GM18867 (cell line): ENCODE data around the gene AMBP.
"Not testable (repeated sequence)": the region's sequence is repeated elsewhere in the genome, so short reads cannot be mapped to it uniquely, and the experiment has no call there.

ENCODE experiments used
- ATAC-seq: cut with Tn5 transposase; IDR thresholded peaks from one replicate; pipeline ENCODE4 v1.9.1; 2021; ENCODE audit warnings: mild to moderate bottlenecking, moderate library complexity; ENCODE audit not compliant: unreplicated experiment

The AMBP gene

DNA sequence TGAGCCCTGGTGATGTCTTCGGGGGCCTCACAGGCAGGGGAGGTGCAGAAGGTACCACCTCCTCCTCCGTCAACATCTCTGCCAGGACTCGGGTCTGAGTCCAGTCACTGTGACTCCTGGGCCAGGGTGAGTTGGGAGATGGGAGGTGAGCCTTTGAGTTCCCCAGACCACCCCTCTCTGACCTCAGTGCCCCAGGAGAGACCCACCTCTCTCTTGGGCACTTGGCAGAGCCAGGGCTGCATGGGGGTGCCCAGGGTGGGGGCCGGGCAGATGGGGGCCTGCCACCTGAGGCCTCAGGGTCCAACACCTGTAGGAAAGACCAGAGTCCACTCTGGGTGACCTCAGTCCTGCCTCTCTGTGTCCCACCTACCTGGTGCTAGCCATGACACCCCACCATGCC is 14.2 kb upstream of the AMBP start:
- ATAC-seq, result no peak

DNA sequence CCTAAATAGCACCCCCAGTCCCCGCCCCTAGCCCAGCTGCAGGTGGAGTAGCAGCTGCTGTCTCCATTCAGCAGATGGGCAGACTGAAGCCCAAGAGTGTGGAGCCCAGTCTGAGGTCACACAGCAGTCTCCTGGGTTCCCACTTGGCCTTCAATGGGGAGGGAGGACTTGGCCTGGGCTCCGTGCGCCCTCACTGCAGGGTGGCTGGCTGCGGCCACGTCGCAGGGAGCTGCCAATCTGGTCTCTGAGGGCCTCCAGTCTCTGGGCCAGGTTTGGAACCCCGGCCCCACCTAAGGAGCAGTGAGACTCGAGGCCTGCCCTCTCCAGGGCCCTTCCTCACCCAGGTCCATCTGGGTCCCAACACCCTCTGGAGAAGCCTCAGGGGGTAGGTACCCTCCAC is 13.6 kb upstream of the AMBP start:
- no peak for ATAC-seq

DNA sequence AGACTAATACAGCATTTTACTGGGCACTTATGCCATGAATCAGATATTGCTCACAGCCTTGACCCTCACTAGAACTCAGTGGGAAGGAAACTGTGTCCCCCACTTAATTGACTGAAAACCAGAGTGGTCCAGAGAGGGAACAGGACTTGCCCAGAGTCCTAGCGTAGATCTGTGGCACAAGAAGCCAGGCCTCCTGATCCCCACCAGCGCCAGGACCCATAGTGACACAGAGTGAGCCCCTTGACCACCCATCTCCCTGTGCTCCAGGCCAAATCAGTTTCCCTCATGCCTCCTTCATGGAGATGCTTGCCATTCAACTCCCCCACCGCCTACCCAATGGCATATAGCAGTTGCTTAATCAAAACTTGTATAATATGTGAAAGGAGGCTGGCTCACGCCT is 12.7 kb upstream of the AMBP start:
- ATAC-seq, result no peak

- no peak for ATAC-seq
Observed at GRCh38 chr9:114089206-114089840, 11.2 kb upstream of the AMBP start.

GRCh38 chr9:114088571-114089170 is 10.6 kb upstream of the AMBP start:
- no peak for ATAC-seq

- no peak for ATAC-seq
Observed at GRCh38 chr9:114087721-114088120, 9.6 kb upstream of the AMBP start.

DNA sequence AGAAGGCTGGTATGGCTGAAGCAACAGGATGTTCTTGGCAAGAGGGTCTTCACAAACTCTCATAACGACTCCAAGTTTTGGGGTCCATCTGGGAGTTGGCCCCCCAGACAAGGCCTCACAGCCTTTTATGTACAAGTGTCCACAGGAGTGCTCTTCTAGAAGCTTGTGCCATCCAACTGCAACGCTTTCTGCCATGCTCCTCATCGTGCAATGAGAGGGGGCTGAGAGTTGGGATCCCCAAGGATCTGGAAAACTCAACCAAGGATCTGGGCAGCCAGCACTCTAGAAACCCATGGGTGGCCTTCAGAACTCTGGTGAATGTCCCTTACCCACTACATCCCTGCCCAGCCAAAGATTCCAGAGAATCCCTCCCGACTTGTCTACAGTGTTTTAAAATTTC is 8.5 kb upstream of the AMBP start:
- ATAC-seq, result no peak

DNA sequence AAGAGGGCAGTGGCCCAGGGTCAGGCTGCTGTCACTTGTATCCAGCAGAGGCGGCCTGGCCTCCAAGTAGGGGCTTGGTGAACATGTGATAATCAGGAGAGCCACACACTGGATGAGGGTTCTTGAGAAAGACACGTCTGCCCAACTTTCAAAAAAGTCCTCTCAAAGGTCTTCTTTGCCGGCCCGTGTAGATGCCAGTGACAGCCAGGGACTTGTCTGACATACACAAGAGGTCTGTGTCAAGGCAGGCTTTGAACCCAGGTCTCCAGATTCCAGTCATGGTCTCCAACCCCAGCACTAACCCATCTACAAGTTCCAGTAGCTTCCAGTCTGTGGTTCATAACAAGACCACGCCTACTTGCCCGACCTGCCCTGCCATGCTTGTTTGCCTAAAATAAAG is 7.9 kb upstream of the AMBP start:
- no peak for ATAC-seq

DNA sequence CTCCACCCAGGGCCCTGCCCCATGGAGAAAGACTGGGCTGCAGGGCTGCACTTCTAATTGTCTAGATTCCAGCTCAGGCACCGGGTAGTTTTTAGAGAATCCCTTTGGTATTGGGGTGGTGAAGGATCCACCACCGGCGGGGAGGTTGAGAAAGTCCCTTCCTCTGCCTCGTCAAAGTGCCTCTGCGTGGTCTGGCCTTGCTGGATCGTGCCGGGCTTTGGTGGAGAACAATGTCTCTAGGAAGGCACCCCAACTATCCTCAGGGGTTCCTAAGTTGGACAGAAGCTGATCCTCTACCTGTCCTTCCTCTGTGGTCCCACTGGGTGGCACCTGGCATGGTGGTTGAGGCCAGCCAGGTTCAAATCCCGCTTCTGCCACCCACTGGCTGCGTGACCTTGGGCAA is 7.3 kb upstream of the AMBP start:
- no peak for ATAC-seq

- no peak for ATAC-seq
Observed at GRCh38 chr9:114084282-114085073, 6.4 kb upstream of the AMBP start.

- no peak for ATAC-seq
Observed at GRCh38 chr9:114083666-114084065, 5.6 kb upstream of the AMBP start.

DNA sequence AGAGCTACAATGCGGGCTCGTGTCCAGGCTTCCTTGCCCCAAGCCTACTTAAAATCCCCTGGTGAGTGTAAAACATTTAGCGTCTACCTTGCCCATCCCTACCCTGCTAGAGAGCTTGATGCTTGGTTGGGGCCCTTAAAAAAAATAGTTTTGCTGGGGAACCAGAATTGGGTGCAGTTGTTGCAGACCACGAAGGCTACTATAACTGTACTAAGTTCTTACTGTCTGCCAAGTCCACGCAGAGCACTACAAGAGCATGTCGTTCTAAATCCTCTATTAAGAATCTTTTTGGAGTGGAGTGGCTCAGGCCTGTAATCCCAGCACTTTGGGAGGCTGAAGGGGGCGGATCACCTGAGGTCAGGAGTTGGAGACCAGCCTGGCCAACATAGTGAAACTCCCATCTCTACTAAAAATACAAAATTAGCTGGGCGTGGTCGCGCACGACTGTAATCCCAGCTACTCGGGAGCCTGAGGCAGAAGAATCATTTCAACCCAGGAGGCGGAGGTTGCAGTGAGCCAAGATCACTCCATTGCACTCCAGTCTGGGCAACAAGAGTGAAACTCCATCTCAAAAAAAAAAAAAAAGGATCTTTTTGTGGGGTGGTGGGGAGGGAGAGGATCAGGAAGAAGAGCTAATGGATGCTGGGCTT is 4.8 kb upstream of the AMBP start:
- not testable (repeated sequence) for ATAC-seq

GRCh38 chr9:114082017-114082762 is 4.1 kb upstream of the AMBP start:
- peak; percentile 91 for ATAC-seq

DNA sequence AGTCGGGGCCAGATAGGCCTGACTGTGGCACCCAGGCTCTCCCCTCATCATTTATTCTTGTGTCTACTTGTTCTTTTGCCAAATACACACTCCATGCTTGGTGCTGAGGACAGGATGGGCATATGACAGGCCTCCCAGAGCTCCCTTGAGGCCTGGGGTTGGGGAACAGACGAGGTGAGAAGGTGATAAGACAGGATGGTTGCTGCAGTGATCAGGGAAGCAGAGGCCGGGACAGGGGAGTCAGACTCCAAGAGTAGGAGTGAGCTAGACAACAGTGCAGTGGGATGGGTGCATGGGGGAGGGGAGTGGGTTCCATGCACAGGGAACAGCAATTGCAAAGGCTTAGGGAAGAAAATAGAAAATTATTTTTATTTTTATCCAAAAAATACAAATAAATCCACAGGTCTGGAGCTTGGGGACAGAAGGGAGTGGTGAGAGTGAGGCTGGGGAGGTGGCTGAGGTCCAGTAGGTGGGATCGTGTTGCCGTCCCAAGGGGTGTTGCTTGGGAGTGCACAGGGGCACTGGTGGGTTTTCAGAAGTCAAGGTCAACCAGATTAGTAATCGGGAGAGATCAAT is 3.4 kb upstream of the AMBP start:
- no peak for ATAC-seq

- ATAC-seq, result no peak
Observed at GRCh38 chr9:114080773-114081440, 2.8 kb upstream of the AMBP start.

DNA sequence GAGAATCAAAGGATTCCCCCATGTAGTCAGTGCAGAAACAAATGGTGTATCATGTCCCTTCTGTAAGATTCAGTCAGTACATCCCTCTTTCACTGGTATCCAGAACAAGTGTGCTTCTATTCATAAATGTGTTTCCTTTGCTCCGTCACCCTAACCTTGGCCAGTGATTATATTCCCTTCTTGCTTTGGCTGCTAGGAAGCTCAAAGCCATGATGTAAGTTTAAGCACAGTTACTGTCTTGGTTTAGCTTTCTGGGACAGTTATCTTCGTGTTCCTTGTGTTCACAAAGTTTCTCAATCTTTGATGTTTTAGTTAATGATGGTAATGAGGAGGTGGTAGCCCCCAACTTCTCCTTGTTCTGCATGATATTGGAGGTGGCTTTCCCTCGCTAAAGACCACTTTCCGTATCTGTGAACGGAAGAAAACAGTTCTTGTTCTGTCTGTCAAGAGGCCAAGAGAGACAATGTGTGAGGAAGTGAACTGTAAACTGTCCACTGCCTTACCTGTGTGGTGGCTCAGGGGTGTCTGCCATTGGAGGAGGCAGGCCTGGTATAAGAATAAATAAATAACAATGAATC is 2.2 kb upstream of the AMBP start:
- no peak for ATAC-seq

- ATAC-seq, result no peak
Observed at GRCh38 chr9:114078781-114079156, 669 bp upstream of the AMBP start.

DNA sequence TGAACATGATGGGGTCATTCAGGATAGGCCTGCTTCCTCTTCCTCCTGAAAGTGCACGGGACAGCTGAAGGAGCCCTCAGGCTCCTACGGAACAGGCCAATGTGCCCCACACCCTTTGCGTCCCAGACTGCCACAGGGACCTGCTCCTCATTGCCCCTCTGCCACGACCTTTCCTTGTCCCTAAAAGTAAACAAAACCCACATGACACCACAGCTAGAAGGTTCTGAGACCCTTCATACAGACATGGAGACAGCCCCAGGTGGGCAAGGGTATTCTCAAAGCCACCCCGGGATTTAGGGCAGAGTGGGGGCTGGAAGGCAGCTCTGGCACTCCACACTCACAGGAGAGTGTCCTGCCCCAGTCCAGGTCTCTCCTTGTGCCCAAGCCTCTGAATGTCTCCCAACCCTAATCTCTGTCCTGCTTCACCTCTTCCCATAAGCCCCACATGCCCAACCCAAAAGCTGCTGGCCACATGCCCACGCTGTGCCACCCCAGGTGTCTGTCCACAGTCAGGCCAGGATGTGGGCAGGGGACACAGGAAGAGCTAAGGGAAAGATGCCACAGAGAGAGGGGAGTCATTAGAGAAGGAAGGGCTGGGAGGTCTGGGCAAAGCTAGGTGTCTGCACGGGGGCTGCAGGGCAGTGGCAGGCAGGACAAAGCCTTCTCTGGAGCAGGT is 800 bp downstream of the AMBP start:
- ATAC-seq, result no peak
